Cerebellar cortex (tissue), 1 donor: ENCODE measurements around the gene UBR3.
"Not testable (repeated sequence)": the region's sequence is repeated elsewhere in the genome, so short reads cannot be mapped to it uniquely, and the experiment has no call there.

Experiments used
- DNase-seq: peaks from one replicate; pipeline ENCODE4 v3.0.0-alpha.2; 2015; ENCODE audit warnings: low spot score

Gene UBR3

GRCh38 chr2:169822785-169823392, 4.4 kb upstream of the UBR3 start:
- DNase-seq, result no peak

GRCh38 chr2:169823996-169824372, 3.3 kb upstream of the UBR3 start:
- DNase-seq, result no peak

- DNase-seq, result peak; percentile 75
Observed at GRCh38 chr2:169824373-169825333, 2.6 kb upstream of the UBR3 start, which contains the start of gene METTL5. Gene METTL5, minus strand, starts transcription at chr2:169824905. Its CDS starts 308 bp downstream, at chr2:169824597.

GRCh38 chr2:169828141-169828811, 1.0 kb downstream of the UBR3 start:
- peak; percentile 71 for DNase-seq

GRCh38 chr2:169834401-169834800, 7.1 kb downstream of the UBR3 start:
- no peak for DNase-seq

- DNase-seq, result no peak
Observed at GRCh38 chr2:169838743-169839489, 11.7 kb downstream of the UBR3 start.

- DNase-seq, result no peak
Observed at GRCh38 chr2:169839954-169840746, 12.9 kb downstream of the UBR3 start.

GRCh38 chr2:169840747-169841142, 13.5 kb downstream of the UBR3 start:
- DNase-seq, result no peak

GRCh38 chr2:169841625-169842024, 14.4 kb downstream of the UBR3 start:
- DNase-seq, result not testable (repeated sequence)

- no peak for DNase-seq
Observed at GRCh38 chr2:169845016-169845415, 17.8 kb downstream of the UBR3 start.

GRCh38 chr2:169848959-169849693, 21.9 kb downstream of the UBR3 start:
- not testable (repeated sequence) for DNase-seq

- DNase-seq, result no peak
Observed at GRCh38 chr2:169849710-169850109, 22.5 kb downstream of the UBR3 start.

- no peak for DNase-seq
Observed at GRCh38 chr2:169853041-169853668, 25.9 kb downstream of the UBR3 start.

GRCh38 chr2:169855281-169856258, 28.3 kb downstream of the UBR3 start:
- not testable (repeated sequence) for DNase-seq

- no peak for DNase-seq
Observed at GRCh38 chr2:169859423-169859822, 32.2 kb downstream of the UBR3 start.

GRCh38 chr2:169860149-169860548, 32.9 kb downstream of the UBR3 start:
- DNase-seq, result no peak

- DNase-seq, result no peak
Observed at GRCh38 chr2:169862816-169863215, 35.6 kb downstream of the UBR3 start.

GRCh38 chr2:169865492-169865891, 38.2 kb downstream of the UBR3 start:
- DNase-seq, result no peak

- DNase-seq, result not testable (repeated sequence)
Observed at GRCh38 chr2:169866230-169866629, 39.0 kb downstream of the UBR3 start.
